ENCODE results near the gene GALNT11.

DNA sequence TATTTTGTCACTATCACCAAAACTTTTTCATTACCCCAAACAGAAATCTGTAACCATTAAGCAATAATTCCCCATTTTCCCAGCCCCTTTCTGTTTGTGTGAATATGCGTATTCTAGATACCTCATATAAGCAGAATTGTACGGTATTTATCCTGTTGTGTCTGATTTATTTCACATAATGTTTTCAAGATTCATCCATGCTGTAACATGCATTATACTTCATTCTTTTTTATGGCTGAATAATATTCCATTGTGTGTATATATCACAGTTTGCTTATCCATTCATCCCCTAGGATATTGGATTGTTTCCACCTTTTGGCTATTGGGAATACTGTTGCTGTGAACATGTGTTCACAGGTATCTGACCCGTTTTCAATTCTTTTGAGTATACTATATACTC lies 26.5 kb downstream of the GALNT11 start:
- TF ChIP-seq CTCF (IDR thresholded peaks at IDR 0.05; ENCODE audit: low read depth, low read length, poor library complexity, severe bottlenecking) (no peak), EZH2phosphoT487 (IDR thresholded peaks at IDR 0.05; ENCODE audit: borderline replicate concordance, low read length) (no peak)

All from DOHH2 (cell line).